HG03571 (cell line): ENCODE data around the gene RENBP.

Experiments
- ATAC-seq: cut with Tn5 transposase; IDR thresholded peaks from one replicate; pipeline ENCODE4 v1.9.1; 2021; ENCODE audit not compliant: unreplicated experiment

RENBP gene

DNA sequence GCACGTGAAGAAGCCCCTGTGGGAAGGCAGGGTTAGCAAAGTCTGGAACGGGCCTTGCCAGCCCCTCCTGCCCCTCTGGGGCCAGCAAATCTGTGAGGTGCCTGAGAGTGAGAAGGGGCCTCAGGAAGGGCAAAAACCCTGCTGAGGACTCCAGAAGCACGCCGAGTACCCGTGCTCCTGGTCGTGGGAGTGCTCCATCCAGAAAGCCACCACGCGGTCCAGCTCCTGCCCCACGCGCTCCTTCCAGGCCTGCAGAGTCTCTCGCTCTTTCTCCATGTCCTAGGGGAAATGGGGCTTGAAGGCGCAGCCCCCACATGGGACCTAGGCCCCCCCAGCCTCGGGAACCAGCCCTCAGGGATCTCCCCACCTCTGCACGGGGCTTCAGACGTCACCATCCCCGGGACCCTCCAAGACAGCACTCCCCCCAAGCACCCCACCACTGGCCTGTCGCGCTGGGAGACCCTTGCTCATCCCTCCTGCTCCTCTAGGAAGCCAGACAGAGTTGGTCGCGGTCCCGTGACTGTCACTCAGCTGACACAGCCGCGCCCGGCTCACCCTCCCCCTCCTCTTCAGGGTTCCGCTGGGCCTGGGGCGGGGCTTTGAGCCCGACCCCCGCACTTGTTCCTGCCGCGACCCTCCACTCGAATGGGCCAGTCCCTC, at the start of gene RENBP:
TSS of gene RENBP (minus strand) at position 504 of the 660 bp plus-strand sequence. CDS start at position 471, 33 bp downstream.
- ATAC-seq: no peak

DNA sequence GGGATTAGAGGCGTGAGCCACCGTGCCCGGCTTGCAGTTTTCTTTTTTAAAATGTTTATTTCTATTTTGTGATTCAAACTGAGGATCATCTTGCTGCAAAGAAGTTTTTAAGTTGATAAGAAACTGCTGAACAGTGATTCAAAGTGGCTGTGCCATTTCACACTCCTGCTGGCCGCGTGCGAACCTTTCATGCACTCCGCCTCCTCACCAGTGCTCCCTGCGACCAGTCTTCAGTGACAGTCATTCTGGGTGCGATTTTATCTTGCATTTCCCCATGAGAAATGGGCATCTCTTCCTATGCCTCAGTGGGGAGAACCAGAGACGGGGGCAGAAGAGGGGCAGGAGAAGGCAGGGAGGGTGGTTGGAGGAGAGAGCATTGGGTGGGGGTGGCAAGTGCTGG, 49.5 kb upstream of the RENBP start:
- ATAC-seq: no peak

DNA sequence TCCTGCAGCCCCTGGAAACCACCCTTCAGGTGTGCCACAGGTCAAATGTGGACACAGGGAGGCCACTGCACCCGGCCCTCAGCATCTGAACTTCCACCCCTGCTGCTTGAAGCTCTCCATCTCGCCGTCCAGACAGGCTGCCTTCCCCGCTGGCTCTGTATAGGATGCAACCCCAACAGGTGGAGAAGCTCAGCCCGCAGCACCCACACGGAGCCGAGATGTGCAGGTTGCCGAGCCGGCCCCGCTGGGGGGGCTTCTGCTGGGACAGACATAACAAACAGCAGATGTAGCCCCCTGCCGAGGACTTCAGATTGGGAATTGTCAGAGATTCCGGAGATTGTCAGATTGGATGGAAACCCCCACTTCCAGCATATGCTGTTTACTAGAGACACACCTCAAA, 48.6 kb upstream of the RENBP start:
- no peak for ATAC-seq

DNA sequence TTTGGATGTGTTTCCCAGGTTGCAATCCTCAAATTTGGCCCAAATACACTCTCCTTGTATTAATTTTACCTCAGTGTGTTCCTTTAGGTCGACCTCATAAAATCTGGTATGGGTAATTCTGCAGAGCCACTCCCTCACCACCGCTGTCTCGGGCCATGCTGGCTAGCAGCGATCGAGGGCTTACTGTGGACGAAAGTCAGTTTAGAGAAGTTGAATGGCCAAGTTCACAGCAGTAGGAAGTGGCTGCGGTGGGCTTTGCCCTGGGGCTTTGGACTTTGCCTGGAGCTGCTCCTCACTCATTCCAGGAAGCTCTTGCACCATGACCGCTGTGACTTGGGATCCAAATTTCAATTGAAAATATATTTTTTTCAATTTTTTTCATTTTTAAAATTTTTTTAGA, 47.7 kb upstream of the RENBP start:
- no peak for ATAC-seq

DNA sequence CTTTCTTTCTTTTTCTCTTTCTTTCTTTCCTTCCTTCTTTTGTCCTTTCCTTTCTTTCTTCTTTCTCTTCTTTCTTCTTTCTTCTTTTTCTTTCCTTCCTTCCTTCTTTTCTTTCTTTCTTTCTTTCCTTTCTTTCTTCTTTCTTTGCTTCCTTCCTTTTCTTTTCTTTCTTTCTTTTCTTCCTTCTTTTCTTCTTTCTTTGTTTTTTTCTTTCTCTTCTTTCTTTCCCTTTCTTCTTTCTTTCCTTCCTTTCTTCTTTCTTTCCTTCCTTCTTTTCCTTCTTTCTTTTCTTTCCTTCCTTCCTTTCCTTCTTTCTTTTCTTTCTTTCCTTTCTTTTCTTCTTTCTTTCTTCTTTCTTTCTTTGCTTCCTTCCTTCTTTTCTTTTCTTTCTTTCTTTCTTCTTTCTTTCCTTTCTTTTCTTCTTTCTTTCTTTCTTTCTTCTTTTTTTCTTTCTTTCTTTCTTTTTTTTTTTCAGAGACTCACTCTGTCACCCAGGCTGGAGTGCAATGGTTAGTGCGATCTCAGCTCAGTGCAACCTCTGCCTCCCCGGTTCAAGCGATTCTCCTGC, 46.7 kb upstream of the RENBP start:
- ATAC-seq: no peak

DNA sequence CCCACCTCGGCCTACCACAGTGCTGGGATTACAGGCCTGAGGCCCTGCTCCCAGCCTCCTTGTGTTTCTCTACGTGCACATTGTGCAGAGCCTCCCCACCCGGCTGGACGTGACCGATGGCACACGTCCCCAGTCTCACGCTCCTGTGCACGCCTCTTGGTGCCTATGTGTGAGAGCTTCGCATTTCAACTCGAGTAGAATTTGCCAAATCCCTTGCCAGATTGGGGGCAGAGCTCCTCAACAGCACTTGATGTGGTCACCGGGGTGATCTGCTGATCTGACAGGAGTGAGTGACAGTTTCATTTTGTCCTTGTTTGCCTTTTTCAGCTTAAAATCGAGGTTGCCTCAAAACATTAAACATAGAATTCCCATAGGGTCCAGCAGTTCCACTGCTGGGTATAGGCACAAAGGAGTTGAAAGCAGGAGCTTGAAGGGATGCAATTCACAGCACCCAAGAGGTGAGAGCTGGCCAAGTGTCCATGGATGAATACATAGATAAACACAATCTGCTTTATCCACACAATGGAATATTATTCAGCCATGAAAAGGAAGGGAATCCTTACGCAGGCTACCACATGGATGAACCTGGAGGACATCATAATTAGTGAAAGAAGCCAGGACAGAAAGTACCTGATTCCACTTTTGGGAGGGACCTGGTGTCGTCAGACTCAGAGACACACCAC, 45.7 kb upstream of the RENBP start:
- no peak for ATAC-seq

DNA sequence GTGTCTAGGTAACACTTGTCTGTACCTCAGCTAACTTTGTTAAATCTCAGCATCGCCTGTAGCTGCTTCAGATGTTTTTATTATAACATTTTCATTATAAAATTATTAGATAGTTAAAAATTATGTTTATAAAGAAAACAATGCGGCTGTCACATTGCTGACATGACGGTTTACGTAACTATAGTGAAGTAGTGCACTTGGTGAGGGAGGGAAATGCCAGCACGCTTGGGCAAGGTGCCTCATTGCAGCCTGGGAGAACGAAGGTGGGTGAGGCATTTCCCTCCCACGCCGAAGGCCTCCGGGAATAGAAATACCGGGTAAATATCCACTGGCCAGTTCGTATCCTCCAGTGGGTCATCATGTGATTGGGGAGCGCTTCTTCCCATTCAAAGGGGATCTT, 44.0 kb upstream of the RENBP start:
- no peak for ATAC-seq

DNA sequence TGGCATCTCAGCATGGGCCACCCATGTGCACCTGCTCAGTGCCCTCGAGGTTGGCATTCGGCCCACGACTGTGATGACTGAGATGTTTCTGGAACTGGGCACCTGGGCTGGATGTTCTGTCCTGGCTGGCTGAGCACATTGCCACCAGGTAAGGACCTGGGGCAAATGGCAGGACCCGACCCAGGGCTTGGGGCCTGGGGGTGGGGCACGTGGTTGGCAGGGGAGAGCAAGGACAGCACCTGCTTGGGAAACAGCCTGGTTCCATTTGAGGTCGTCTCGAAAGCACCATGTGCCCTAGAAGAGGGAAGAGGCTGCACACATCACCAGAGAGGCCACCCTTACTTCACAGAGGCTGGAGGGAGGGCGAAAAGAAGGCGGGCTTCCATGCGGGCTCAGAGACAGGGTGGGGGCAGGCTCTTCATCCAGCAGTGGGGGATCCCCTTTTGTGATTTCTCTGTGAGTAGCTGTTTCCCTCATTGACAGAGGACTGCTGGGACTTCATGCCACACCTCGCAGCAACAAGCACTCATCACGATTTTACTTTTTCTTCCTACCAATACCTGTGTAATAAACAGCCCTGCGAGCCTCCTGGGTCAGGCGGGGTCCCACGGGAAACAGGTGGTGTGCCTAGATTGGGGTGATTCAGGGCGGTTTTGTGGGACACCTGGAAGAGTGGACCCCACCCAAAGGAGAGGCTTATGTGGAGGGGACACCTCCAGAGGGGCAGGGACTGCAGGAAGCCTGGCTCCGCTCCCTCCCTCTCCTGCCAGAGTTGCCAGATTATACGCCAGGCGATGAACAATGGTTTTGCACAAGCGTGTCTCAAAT, 40.1 kb upstream of the RENBP start:
- no peak for ATAC-seq

DNA sequence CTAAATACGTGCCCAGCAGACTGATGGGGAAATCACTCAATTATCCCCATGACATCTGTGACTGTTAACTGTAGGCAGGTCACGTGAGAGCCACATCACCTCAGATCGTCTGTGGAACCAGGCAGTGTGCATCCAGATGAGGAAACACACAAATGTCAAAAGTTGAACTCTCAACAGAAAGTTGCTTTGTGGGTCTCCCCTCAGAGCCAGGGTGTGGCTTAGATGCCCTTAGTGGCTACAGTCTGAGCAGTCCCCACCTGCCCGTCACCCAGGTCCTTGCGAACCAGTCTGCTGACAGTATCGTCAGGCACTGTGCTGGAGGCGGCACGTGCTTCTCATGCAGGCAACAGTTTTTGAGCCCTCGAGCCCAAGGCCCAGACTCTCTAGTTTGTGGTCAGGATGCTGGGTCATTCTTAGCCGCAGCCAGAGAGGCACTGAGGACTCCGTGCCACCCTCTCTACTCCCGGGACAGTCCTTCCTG, 38.9 kb upstream of the RENBP start:
- no peak for ATAC-seq

DNA sequence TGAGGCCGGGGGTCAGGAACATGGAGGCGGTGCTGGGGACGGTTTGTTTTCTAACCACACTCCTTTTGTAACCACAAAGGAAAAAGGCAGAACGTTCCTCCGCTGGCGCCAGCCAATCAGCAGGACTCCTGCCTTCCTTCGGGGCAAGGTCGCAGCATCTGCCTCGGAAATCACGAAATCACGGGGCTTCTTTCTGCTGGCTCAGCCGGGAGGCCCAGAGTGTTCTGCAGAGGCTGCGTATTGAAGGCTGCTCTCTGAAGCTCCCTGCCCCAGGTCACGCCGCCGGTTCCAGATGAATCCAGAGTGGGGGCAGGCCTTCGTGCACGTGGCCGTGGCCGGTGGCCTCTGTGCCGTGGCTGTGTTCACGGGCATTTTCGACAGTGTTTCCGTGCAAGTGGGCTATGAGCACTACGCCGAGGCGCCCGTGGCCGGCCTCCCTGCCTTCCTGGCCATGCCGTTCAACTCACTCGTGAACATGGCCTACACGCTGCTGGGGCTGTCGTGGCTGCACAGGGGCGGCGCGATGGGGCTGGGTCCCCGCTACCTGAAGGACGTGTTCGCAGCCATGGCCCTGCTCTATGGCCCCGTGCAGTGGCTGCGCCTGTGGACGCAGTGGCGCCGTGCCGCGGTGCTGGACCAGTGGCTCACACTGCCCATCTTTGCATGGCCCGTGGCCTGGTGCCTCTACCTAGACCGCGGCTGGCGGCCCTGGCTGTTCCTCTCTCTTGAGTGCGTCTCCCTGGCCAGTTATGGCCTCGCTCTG, 37.5 kb upstream of the RENBP start:
- ATAC-seq: no peak

DNA sequence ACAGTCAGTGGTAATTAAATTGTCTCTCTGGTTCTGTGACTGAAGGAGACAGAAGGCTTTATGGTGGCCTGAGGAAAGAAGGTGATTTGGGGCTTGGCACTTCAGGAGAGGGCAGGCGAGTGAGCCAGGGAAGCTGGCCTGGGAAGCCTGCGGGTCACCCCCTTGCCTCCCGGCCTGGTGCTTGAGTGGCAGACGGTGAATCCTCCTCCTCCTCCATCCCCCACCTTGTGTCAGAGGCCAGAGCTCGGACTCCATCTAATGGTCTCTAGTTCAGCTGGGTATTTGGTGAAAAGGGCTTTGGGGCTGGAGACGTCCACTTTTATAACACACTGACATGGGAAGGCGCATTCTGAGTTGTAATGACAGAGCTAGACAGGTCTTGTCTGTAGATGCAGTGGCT, 36.8 kb upstream of the RENBP start:
- no peak for ATAC-seq

DNA sequence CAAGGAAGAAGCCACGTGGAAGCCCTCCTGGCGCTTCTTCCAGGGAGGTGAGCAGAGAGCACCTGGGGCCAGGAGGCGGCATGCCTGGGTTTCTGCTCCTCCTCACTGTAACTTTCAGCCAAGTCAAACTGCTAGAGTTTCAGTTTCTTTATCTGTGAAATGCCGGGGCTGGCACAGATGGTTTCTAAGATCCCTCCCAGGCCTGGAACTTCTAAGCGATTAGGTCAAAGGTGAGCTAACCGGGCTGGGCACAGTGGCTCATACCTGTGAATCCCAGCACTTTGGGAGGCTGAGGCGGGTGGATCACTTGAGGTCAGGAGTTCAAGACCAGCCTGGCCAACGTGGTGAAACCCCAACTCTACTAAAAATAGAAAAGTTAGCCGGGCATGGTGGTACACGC, 36.0 kb upstream of the RENBP start:
- ATAC-seq: peak; percentile 48

DNA sequence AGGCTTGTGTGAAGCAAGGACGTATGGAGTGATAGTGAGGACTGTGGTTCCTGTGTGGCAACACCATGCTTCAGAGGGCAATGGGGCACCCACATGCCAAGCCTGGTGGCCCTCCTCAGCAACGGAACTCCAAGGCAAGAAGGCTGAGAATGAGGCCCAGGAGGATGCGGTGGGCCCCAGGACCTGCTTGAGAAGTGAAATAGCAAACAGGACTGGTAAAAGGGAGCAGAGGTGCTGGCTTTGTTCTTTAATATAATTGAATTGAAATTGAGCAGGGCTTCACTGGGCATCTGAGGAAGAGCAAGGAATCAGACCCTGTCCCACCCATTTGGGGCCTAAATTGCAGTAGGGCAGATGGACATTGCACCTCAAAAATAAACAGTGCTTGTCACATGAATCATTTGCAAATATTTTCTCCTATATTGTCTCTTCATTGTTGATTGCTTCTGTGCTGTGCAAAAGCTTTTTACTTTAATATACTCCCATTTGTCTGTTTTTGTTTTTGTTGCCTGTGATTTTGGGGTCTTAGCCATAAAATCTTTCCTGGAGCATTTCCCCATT, 30.4 kb upstream of the RENBP start:
- no peak for ATAC-seq

DNA sequence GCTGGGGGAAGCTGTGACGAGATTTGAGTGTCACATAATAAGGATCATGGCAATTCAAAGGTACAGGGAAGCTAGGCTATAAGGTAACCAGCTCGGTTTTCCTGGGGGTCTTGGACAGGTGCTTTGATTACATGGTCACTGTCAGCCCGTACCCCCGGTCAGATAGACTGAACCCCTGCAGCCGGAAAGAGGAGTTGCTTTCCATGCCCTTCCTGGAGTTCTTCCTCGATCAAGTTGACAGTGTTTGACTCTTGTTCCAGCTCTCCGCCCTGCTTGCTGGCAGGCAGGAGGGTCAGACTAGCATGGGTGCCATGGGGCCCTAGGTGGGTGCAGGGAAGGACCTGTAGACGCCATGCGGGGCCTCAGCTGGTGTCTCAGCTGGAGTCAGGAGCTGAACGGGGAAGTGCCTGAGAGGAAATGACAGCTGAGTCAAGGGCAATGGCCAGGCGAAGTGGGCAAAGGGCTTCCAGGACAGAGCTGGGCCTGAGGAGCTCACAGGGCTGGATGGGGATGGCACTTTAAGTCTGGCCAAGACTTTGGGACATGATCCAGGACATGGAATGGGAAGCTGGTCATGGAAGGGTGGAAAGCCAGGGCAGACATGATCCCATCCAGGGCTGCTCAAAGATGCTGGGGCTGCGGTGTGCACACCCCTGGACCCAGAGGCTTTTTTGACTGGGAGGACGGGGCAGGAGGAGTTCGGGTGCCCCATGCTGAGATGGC, 29.7 kb upstream of the RENBP start:
- ATAC-seq: no peak

DNA sequence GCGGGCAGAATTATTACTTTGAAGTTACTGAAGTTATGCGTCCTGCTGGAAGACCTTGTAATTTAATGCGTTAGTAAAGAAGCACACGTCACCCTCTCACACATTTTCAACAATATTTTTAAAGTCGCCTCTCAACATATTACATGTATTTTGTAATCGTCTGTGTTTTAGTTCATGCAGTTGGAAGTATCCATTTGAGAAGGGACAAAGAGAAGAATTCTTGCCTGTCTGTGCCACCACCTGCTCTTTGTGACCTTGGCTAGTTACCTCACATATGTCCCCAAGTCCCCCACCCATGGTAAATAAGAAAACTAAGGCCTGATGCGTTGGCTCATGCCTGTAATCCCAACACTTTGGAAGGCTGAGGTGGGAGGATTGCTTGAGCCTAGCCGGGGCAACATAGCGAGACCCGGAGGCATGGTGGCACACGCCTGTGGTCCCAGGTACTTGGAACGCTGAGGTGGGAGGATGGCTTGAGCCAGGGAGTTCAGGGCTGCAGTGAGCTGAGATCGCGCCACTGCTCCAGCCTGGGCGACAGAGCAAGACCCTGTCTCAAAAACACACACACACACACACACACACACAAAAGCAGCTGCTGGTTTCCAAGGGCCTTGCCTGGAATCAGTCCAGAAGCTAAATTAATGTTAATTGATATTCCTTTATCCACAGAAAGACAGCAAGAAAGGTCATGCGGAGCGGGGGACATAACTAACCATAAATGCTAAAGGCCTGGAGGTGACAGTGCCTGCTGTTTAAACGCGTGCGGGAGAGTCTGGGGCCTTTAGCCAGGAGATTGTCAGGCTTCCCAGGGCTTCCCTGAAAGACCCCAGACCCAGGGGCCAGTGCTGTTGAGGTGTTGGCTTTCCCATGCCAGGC, 28.9 kb upstream of the RENBP start:
- no peak for ATAC-seq

DNA sequence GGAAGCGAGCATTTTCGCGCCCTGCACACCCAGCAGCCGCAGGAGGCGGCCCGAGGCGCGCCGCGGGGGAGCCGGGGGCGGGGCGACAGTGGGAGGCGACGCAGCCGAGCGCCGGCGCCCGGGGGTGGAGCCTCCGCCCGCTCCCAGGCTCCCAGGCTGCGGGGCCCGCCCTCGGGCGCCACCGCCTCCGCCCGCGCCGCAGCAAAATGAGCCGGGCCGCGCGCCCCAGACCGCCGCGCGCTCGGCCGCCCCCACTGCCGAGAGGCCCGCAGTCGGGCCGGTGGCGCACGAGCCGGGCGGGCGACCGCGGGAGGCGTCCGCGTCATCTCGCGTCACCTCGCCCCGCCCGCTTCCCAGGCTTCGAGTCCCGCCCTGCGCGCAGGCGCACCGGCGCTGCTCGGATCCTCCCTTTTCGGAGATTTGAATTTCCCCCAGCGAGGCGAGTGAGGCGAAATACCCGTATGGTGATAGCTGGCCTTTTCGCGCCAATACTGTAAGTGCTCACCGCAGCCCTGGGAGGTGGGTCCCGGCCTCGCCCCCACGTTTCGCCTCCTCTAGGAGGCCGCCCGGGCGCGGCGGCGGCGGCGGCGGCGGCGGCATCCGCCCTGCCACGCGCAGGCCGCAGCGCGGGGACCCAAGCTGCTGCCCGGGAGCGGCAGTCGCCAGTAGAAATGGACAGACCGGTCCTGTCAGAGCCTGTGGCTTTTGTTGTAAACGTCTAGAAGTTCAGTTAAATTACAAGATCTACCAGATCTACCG, 28.1 kb upstream of the RENBP start, which contains the start of gene TMEM187:
TSS of gene TMEM187 (plus strand) at position 387 of the 759 bp plus-strand sequence. CDS start 9,309 bp downstream, outside the sequence.
- peak; percentile 41 for ATAC-seq

DNA sequence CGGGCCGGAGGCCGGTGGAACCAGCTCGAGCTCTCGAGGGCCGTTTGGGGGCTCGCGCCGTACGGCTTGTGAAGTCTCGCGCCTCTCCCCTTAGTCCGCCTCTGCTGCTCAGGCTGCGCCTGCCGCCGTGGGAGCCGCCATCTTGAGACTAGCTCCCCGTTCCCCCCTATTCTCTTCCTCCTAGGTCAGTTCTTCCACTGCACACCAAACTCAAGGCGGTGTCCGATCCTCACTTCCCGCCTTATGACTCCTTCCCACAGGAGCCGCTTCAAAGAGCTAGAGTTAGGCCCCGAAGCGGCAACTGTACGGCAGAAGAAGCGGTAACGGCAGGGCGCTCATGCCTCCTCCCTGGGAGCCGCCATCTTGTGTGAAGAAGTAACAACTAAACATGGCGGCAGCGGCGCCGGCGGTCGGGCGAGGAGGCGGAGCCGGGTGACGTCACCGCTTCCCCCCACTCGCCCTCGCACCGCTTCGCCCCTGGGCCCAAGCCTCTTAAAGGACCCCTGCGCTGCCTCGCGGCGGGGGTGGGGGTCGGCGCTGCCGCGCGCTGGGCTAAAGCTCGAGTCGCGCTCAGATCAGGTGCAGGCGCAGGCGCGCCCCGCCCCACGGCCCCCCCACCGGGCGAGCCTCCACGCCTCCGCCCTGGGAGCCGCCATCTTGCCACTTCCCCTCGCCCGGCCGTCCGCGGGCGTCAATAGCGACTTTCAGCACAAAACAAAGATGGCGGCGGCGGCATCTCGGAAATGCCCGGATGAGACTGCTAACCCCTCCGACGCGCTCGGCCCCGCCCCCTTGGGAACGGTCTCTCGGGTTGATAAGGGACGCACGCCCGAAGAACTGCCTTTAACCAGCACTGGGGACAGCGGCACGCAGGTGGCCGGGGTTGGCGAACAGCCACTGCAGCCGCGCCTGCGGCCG, 27.3 kb upstream of the RENBP start, which contains the start of gene HCFC1:
TSS of gene HCFC1 (minus strand) at position 369 of the 918 bp plus-strand sequence. CDS start 978 bp downstream, outside the sequence.
- peak; percentile 40 for ATAC-seq
